ENCODE results near the gene EVA1A.

DNA sequence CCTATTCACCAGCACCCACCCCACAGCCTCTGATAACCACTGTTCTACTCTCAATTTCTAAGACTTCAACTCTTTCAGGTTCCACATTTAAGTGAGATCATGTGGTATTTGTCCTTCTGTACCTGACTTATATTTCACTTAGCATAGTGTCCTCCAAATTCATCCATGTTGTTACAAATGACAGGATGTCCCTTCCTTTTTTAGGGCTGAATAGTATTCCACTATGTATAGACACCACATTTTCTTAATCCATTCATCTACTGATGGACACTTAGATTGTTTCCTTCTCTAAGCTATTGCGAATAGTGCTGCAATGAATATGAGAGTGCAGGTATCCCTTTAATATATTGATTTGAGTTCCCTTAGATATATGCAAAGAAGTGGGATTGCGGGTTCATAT, 100.1 kb downstream of the EVA1A start:
- TF ChIP-seq, protein P1, sequence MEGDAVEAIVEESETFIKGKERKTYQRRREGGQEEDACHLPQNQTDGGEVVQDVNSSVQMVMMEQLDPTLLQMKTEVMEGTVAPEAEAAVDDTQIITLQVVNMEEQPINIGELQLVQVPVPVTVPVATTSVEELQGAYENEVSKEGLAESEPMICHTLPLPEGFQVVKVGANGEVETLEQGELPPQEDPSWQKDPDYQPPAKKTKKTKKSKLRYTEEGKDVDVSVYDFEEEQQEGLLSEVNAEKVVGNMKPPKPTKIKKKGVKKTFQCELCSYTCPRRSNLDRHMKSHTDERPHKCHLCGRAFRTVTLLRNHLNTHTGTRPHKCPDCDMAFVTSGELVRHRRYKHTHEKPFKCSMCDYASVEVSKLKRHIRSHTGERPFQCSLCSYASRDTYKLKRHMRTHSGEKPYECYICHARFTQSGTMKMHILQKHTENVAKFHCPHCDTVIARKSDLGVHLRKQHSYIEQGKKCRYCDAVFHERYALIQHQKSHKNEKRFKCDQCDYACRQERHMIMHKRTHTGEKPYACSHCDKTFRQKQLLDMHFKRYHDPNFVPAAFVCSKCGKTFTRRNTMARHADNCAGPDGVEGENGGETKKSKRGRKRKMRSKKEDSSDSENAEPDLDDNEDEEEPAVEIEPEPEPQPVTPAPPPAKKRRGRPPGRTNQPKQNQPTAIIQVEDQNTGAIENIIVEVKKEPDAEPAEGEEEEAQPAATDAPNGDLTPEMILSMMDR (IDR thresholded peaks at IDR 0.05) = no peak
- TF ChIP-seq POLR2AphosphoS5 (IDR thresholded peaks at IDR 0.05) = no peak
- no peak for TF ChIP-seq POLR2A (IDR thresholded peaks at IDR 0.05; ENCODE audit: low read depth)
